Psoas muscle (tissue), 8 donors: ENCODE data around the gene ADGRD1. TPM values are rescaled to one million over a fixed set of nuclear protein-coding genes. Genes with fewer than 3 reads are reported as not detected.

ENCODE experiments used
- ATAC-seq, 4 donors: fragments of 200-7000 bp; cut with Tn5 transposase; one replicate each; pipeline ENCODE4 v1.9.1; 2020; ENCODE audit warnings: moderate library complexity in 3 of 4, mild to moderate bottlenecking in 2 of 4
- DNase-seq, 2 donors: peaks; one replicate each; pipeline ENCODE4 v3.0.0-alpha.2; 2020
- H3K27ac ChIP-seq: fragments of 200-600 bp; one replicate; pipeline ENCODE4 v1.8.0; 2022
- H3K27me3 ChIP-seq, 3 donors: fragments of 200-600 bp in 1 of 3; one replicate each; pipeline versions ENCODE4 v1.6.1 to v1.8.0; 2013 to 2022; ENCODE audit warnings: low read length in 2 of 3, mild to moderate bottlenecking in 2 of 3, moderate library complexity in 1 of 3; ENCODE audit not compliant: insufficient read depth in 3 of 3
- H3K36me3 ChIP-seq, 2 donors: fragments of 200-600 bp in 1 of 2; one replicate each; pipeline versions ENCODE4 v1.6.1 to v1.8.0; 2013 to 2022; ENCODE audit warnings: low read depth in 1 of 2, mild to moderate bottlenecking in 1 of 2, moderate library complexity in 1 of 2; ENCODE audit not compliant: insufficient read depth in 1 of 2
- H3K4me1 ChIP-seq: fragments of 200-600 bp; one replicate; pipeline ENCODE4 v1.8.0; 2022
- H3K4me3 ChIP-seq: fragments of 200-600 bp; one replicate; pipeline ENCODE4 v1.8.0; 2022; ENCODE audit warnings: mild to moderate bottlenecking
- H3K9me3 ChIP-seq: fragments of 200-600 bp; one replicate; pipeline ENCODE4 v1.8.0; 2022
- WGBS, 3 donors: extraction: QIAGEN DNeasy Blood & Tissue Kit; methylation state at CpG; one replicate each; pipeline versions ENCODE4 v1.1.6 to v1.1.7; 2013; 5-methylcytosine and 5-hydroxymethylcytosine counted together
- intact Hi-C, 2 donors: fragments of 100-400 bp; cut with DNase I; formaldehyde crosslinking; loops; one replicate each; pipeline versions ENCODE4 v1.11.0 to v1.14.2; 2022
- polyA plus RNA-seq, 3 donors: library from polyadenylated mRNA; stranded (reverse); fragments of 200-250 nt; gene quantifications; one replicate each; pipeline ENCODE4 v1.2.3, GENCODE V29; 2013
- total RNA-seq, 4 donors: library from RNA; stranded (reverse); fragmentation: NEBNext Ultra II Directional in 2 of 4; extraction: Animal tissue kit (Norgen Biotek cat#: 25700) in 2 of 4; gene quantifications; one replicate each; pipeline versions ENCODE4 v1.2.1 to v1.2.4, GENCODE V29; 2021 to 2023
- TF ChIP-seq, protein P1 (sequence below): fragments of 200-600 bp; IDR thresholded peaks from one replicate; pipeline ENCODE4 v1.8.0; 2022; ENCODE audit warnings: antibody characterized with exemption
- donor health status: healthy with polysubstance abuse.
- donor health status: DM: no; HTN: no; CAD: no; lungs with moderate emphysema.
- donor health status: Bipolar disorder and iron deficiency.
- donor health status: healthy.
- donor health status: DM: yes; HTN: yes; CAD: no.
- donor health status: DM: no; HTN: no; CAD: no.
- donor health status: DM: no; HTN: no; CAD: no.
- donor health status: DM: yes; HTN: yes; CAD: no.

Gene ADGRD1
- total and polyA plus RNA-seq, 7 donors: 2.1 to 11.6 (median 3.6) TPM

DNA sequence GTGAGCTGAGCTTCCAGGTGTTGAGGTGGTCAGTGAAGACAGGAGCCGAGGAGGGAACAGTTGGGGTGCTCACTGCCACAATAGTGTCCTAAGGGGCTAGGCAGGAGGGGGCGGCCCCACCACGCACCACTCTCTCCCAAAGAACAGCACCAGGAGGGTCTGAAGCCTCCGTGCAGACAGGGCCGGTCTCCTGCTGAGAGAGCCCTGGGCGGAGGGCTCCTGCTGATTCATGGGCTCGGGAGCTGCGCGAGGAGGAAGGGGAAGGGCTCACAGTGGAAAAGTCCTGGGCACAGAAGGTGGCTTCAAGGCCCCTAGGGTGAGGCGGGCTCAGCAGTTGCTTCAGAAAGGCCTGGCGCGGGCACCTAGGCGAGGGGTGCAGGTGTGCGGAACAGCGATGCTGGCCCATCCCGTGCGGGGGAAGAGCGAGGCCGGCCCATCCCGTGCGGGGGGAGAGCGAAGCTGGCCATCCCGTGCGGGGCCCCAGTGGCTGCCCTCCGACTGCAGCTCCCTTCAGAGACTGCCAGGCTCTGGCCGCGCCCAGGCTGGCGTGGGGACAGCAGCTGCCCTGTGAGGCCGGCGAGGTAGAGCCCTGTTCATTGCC, 176.7 kb downstream of the ADGRD1 start:
- TF ChIP-seq, protein P1, sequence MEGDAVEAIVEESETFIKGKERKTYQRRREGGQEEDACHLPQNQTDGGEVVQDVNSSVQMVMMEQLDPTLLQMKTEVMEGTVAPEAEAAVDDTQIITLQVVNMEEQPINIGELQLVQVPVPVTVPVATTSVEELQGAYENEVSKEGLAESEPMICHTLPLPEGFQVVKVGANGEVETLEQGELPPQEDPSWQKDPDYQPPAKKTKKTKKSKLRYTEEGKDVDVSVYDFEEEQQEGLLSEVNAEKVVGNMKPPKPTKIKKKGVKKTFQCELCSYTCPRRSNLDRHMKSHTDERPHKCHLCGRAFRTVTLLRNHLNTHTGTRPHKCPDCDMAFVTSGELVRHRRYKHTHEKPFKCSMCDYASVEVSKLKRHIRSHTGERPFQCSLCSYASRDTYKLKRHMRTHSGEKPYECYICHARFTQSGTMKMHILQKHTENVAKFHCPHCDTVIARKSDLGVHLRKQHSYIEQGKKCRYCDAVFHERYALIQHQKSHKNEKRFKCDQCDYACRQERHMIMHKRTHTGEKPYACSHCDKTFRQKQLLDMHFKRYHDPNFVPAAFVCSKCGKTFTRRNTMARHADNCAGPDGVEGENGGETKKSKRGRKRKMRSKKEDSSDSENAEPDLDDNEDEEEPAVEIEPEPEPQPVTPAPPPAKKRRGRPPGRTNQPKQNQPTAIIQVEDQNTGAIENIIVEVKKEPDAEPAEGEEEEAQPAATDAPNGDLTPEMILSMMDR: no peak
- DNase-seq (no peak), ATAC-seq (no peak)
- 83 to 87% (median 84%) methylated on average over 28 to 30 of the region's 30 CpGs for WGBS, 3 donors
- no peaks in the 10 kb centered on the region for H3K36me3 ChIP-seq
- H3K27ac ChIP-seq: no peak overlapping the region
- intact Hi-C loops: no loop called here
- H3K9me3 ChIP-seq: no peaks in the 10 kb centered on the region
- H3K4me3 ChIP-seq: no peak overlapping the region
- H3K27me3 ChIP-seq: no peaks in the 10 kb centered on the region
- no peaks in the 10 kb centered on the region for H3K4me1 ChIP-seq

DNA sequence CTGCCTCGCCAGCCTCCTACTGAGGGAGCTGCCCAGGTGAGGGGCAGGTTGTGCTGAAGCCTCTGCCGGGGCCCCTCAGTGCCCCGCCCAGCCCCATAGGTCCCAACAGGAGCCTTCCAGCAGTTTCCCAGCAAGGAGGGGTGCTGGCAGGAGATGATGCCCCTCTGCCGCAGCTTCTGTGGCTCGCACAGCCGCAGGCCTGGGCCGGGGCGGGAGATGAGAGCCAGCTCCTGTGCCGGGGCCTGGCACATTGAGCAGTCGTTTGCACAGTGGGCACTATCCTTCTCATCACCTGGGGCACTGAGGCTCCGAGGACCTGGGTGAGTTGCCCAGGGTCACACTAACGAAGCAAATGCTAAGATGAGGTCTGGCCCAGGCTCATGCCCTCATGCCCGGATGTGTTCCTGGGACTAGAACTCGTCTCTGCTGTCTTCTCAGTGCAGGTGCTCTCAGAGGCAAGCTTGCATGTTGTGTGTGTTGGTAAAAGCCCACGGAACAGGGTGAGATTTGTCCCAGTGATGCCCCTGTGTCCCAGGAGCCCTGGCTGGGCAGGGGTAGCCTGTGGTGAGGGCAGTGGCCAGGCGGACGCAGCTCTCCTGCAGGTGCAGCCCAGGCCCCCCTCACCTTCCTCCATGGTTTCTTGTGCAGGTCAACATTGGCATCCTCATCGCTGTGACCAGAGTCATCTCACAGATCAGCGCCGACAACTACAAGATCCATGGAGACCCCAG, 177.5 kb downstream of the ADGRD1 start:
- TF ChIP-seq, protein P1: no peak
- WGBS, 3 donors: 89 to 94% (median 92%) methylated on average over 18 to 20 of the region's 20 CpGs
- Histone ChIP-seq H3K9me3 (no peaks in the 10 kb centered on the region), H3K4me1 (no peaks in the 10 kb centered on the region), H3K4me3 (no peak overlapping the region), H3K36me3 (no peaks in the 10 kb centered on the region), H3K27me3 (no peaks in the 10 kb centered on the region), H3K27ac (no peak overlapping the region)
- intact Hi-C loops: no loop called here
- no peak for DNase-seq
- ATAC-seq: no peak

DNA sequence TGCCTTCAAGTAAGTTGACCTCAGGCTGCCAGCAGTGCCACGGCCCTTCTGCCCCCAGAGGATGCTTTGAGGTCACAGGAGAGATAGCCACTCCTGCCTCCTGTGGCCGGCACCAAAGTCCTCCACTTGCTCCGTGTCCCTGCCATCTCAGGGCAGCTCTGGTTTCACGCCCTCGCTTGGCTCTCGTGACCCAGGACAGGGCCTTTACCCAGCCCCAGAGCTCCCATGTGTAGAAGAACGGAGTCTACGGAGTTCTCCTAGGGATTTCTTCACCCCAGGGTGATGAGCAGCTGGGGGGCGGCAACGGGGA, 178.1 kb downstream of the ADGRD1 start:
- ATAC-seq (no peak), DNase-seq (no peak)
- H3K27me3 ChIP-seq: no peaks in the 10 kb centered on the region
- 39 to 57% (median 54%) methylated on average over 10 of the region's 10 CpGs for WGBS, 3 donors
- no peak overlapping the region for H3K4me3 ChIP-seq
- H3K36me3 ChIP-seq: no peaks in the 10 kb centered on the region
- H3K4me1 ChIP-seq: no peaks in the 10 kb centered on the region
- no peaks in the 10 kb centered on the region for H3K9me3 ChIP-seq
- no peak overlapping the region for H3K27ac ChIP-seq
- intact Hi-C loops: loop anchor here in 1 of 2 donors (2.0 kb wide), 1 partner anchor 215 kb away; no protein-coding TSS in a partner anchor
- TF ChIP-seq, protein P1: no peak

DNA sequence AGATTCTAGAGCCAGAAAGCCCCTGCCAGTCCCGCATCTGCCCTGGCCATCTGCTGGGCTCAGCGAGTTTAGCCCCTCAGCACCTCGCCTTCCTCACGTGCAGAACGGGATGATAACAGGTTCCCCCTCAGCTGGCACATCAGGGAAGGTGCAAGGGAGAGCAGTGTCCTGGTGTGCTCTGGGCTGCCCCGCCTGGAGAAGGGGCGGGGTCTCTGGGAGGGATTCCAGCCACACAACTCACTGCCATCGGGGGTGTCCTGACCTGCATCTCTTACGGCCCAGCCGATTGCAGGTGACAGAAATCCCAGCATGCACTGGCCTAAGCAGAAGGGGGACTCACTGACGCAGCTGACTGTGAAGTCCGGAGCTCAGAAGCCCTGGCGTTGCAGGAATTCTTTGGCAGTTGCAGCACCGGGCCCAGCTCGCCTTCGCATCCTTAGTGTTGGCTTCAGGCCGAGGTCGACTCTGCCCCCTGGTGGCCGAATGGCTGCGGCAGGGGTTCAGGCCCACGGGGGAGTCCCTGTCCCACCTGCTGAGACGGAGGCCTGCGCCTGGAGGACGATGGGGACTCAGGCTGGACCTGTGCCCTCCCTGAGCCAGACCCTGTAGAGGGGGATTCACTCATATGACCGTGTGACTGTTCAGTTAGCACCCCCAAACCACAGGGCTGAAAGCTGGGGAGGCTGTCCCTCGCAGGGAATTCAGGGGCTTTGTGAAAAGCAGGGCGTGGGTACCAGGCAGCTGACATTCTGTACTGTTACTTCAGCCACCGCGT, 178.6 kb downstream of the ADGRD1 start:
- peak; percentile 68 to 82 for DNase-seq
- no peak overlapping the region for H3K27ac ChIP-seq

More for the DNA sequence above, 178.6 kb downstream of the ADGRD1 start:
- ATAC-seq: peak; percentile 25 to 70 (median 46)
- Histone ChIP-seq H3K4me1 (no peaks in the 10 kb centered on the region), H3K4me3 (no peak overlapping the region), H3K27me3 (no peaks in the 10 kb centered on the region), H3K9me3 (no peaks in the 10 kb centered on the region), H3K36me3 (no peaks in the 10 kb centered on the region)
- TF ChIP-seq, protein P1: peak; percentile 67
- WGBS, 3 donors: 19 to 24% (median 22%) methylated on average over 29 of the region's 29 CpGs
- intact Hi-C loops: loop anchor here in 1 of 2 donors (2.0 kb wide), 1 partner anchor 216 kb away; no protein-coding TSS in a partner anchor
